Measurements from ENCODE around the gene HCN4.
A peak's percentile ranks its signal among the peaks of the same experiment; 100 is the strongest.

The HCN4 gene

GRCh38 chr15:73344056-73344455 is 24.7 kb downstream of the HCN4 start:
- DNase-seq (ENCODE audit: low spot score) = peak; percentile 35

DNA sequence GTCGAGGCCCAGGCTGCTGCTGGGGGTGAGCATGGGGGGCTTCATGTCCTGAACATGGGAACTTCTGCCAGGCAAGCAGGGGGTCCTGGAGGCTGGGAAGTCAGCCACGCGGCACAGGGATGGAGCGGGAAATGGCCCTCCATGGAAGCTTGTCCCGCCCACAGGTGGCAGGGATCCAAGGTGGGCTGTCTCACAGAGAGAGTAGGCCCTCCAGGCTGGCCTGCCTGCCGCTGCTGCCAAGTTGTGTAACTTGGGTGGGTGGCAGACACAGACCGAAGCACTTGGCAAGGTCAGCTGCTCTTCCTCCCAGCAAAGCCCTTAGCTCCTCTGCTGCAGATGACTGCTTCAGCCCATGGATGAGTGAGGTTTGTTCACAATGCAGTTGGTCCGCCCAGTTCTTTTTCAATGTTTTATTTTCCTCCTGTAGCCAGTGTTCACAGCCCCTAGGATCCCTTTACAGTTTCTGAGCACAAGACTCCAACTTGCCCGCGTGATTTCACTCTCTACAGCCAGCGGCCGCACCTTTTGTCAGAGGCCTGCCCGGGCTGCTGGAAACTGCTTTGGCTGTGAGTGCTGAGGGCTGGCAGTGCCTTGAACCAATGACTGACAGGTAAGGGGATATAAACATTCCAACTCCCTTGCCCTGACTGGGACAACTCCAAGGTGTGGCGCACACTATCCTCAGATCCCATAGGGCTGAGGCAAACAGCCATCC is 26.7 kb downstream of the HCN4 start:
- no peak for DNase-seq (ENCODE audit: low spot score)

GRCh38 chr15:73340502-73341192 is 28.1 kb downstream of the HCN4 start:
- DNase-seq (ENCODE audit: low spot score) = no peak

DNA sequence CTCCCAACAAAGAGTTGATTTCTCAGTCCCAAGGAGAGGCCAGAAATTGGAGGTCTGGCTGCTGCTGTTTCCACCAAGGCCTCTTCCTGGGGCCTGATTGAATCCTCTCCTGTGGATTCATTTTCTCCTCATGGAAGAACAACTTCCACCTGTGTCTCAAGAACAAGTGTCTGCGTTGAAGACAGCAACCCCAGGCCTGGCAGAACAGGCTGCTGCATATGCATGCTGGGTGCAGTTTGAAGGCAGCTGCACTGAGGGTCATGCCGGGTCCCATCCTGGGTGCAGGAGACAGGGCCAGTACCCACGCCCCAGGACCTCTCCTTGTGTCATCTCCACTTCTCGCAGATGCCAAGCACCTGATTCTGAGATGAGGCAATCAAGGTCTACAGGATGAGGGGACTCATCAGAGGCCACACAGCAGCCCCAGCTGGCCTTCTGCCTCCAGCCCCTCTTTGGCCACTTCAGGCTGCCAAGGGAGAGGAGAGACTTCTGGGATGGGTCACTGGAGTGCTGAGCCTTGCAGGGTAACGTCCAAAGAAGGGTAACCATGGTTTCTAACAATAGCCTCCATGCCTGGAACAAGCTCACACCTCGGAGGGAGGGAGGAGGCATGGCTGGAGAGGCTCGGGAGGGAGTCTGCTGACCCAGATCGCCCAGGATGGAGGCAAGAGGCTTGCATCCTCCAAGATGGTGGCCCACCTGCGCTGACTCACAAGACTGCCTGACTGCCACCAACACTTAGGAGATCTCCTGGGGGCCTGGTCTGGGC is 30.0 kb downstream of the HCN4 start:
- DNase-seq (ENCODE audit: low spot score) = no peak

- DNase-seq (ENCODE audit: low spot score) = no peak
Measured at GRCh38 chr15:73338058-73338457, 30.7 kb downstream of the HCN4 start.

DNA sequence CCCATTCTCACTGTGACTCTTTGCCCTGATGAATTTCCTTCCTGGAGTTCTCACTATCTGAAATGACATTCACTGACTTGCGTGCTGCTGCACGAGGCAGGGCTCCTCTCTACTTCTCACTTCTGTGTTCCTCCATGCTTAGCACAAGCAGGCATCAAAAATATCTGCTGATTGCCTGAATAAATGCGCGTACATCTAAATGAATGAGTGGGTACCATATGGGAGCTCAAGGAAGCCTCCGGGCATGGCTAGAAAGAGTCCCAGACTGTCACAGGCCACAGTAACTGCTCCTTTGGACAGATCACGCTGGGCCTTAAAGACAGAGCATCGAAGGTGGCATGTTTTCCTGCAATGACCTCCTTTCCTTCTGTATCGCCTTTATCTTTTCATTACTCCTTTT is 31.6 kb downstream of the HCN4 start:
- no peak for DNase-seq (ENCODE audit: low spot score)

- DNase-seq (ENCODE audit: low spot score) = no peak
Measured at GRCh38 chr15:73336756-73337155, 32.0 kb downstream of the HCN4 start.

DNA sequence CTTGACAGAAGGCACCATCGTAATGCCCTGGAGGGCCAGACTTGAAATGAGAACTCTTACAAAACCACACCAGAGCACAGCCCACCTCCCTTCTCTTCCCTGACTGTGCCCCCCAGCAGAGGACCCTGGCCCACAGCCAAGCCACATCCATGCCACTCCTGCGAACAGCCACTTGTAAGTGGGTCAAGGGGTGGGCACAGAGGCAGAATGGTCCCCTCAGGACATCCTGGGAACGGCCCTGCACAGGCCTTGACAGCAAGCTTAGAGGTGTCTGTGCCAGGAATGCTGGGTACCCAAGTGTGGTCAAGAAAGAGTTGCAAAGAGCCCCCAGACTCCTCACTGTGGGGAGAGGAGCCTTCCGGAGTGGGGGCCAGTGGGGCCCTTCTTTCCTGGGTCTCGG is 33.3 kb downstream of the HCN4 start:
- no peak for DNase-seq (ENCODE audit: low spot score)

DNA sequence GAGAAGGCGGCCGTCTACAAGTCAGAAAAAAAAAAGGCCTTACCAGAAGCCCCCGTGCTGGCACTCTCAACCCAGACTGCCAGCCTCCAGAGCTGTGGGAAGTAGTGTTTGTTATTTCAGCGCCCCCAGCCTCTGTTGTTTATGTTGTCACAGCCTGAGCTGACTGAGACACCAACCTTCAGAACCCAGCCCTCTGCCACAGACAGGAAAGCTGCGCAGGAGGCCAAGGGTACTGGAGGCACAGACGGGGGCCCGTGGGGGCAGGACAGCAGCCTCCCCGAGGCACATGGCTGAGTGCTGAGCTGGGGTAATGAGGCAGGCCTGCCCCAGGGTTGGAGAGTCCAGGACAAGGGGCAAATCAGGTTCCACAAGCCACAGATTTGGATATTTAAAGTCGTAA is 33.7 kb downstream of the HCN4 start:
- DNase-seq (ENCODE audit: low spot score) = no peak

- no peak for DNase-seq (ENCODE audit: low spot score)
Measured at GRCh38 chr15:73334086-73334485, 34.7 kb downstream of the HCN4 start.

GRCh38 chr15:73333001-73333400 is 35.8 kb downstream of the HCN4 start:
- no peak for DNase-seq (ENCODE audit: low spot score)

DNA sequence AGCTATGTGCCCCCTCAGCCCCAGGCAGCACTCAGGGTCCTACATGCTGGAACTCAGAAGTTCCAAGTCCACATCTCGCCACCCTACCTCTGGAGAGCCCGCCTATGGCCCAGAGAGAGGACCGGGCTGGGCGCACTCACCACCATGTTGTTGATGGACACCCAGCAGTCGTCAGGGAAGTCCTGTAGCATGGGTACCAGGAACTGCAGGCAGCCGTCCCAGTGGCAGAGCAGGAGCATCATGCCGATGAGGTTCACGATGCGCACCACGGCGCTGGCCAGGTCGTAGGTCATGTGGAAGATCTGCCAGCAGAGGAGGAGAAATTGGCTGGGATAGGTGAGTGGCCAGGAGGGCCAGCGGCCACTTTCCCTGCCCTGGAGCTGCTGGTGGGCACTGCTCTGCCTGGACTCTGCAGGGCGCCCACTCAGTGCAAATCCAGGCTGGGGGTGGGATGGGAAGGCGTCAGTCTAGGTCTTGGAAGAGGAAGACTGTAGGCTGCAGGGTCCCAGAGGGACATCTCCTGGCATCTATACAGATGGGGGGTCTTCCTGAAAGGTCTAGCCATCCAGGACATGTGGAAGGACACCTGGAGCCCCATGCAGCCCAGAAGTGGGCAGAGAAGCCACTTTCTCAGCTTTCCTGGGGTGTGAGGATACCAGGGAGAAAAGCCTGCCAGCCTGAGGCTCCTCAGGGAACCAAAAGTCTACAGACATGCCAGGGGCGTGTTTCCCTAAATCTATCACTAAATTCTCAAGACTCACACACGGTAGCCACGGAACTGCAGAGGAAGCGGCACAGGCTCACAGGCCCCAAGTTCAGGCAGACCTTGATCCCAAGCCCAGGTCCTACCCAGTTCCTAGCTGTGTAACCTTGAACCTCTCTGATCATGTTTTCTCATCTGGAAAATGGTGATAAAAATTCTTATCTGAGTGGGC is 36.5 kb downstream of the HCN4 start:
- DNase-seq (ENCODE audit: low spot score) = no peak

- DNase-seq (ENCODE audit: low spot score) = no peak
Measured at GRCh38 chr15:73331501-73331900, 37.3 kb downstream of the HCN4 start.

GRCh38 chr15:73330206-73331051 is 38.3 kb downstream of the HCN4 start:
- no peak for DNase-seq (ENCODE audit: low spot score)

DNA sequence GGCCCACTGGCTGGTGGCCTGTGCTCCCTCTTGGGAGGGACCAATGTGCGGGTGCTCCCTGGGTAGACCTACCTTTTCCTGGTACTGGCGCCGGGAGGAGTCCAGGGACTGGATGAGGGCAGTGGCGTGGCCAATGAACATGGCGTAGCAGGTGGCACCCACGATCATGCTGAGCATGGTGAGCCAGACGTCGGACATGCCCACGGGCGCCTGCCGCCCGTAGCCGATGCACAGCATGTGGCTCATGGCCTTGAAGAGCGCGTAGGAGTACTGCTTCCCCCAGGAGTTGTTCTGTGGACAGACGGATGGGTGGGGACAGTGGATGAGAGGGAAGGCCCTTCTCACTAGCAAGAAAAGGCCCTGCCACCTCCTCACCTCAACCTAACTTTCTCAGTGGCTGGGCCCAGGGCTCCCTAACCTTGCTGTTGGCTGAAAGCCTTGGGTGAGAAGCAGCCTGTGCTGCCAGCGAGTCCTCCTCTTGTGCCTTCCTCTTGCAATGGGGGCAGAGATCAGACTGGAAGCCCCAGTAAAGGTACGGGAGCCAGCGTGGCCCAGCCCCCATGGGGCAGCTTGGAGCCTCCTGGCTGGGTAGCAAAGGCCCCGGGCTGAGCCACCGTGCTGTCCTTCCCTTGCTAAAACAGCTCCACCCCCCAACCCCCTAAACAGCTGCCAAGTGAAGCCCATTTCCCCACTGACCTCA is 39.1 kb downstream of the HCN4 start:
- DNase-seq (ENCODE audit: low spot score) = no peak

GRCh38 chr15:73328981-73329380 is 39.8 kb downstream of the HCN4 start:
- no peak for DNase-seq (ENCODE audit: low spot score)

- no peak for DNase-seq (ENCODE audit: low spot score)
Measured at GRCh38 chr15:73328149-73328820, 40.5 kb downstream of the HCN4 start.

DNA sequence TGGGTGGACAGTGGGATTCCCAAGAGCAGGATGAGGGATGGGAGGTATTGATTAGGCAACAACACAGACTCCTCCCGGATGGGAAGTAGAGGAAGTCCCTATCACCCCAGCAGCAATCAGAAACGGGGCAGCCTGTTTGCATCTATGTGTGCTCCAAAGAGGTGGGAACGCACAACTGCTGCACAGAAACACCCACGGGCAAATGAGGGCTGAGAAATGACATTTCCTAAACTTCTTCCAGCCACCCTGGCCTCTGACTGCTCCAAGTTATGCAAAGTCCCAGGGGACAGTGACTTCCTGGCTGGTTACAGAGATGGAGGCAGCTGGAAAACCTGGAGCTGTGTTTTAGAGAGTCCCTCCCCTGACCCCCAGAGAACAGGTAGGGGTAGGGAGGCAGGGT is 42.6 kb downstream of the HCN4 start:
- DNase-seq (ENCODE audit: low spot score) = no peak

DNA sequence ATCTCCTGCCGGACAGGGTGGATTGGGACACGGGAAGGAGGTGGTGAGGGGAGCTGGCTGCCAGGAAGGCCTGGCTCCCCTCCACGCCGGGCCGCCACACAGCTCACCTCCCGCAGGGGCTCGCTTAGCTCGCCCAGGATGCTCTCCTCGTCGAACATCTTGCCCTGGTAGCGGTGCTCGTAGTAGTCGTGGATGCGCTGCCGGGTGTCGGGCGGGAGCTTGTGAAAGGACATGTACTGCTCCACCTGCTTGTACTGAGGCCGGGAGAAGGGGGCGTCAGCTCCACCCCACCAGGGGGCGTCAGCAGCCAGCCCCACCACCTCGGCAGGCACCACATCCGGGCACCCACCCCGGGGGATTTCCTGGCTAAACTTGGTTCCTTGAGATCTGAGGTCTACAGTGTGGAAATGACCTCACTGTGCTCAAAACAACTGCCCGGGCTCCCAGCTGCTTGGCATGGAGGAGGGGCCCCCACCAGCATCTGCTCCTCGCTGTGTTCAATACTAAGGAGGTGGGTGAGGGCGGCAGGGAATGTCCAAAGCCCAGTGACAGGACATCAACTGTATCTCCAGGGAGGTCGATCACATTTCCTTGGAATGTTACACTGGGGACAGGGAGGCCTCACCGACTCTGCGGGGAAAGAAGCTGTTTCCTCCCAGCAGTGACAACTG is 43.4 kb downstream of the HCN4 start:
- no peak for DNase-seq (ENCODE audit: low spot score)

Data from AG08396 (cell line).